HG03095 (cell line): ENCODE measurements around the gene ZNF354B.
A peak's percentile ranks its signal among the peaks of the same experiment; 100 is the strongest.
"Not testable (repeated sequence)": the region's sequence is repeated elsewhere in the genome, so short reads cannot be mapped to it uniquely, and the experiment has no call there.

ENCODE experiments used
- ATAC-seq: cut with Tn5 transposase; IDR thresholded peaks from one replicate; pipeline ENCODE4 v1.9.1; 2021; ENCODE audit warnings: moderate library complexity; ENCODE audit not compliant: unreplicated experiment

The ZNF354B gene

GRCh38 chr5:178859625-178860521 is at the start of gene ZNF354B:
ZNF354B (plus strand) TSS chr5:178859953; CDS start chr5:178861048, 1,095 bp downstream.
- ATAC-seq: peak; percentile 99

- no peak for ATAC-seq
Measured at GRCh38 chr5:178817506-178817905, 42.2 kb upstream of the ZNF354B start.

GRCh38 chr5:178818094-178818493 is 41.7 kb upstream of the ZNF354B start:
- no peak for ATAC-seq

GRCh38 chr5:178820001-178820400 is 39.8 kb upstream of the ZNF354B start:
- ATAC-seq: no peak

GRCh38 chr5:178825444-178825843 is 34.3 kb upstream of the ZNF354B start:
- no peak for ATAC-seq

- no peak for ATAC-seq
Measured at GRCh38 chr5:178826216-178826615, 33.5 kb upstream of the ZNF354B start.

GRCh38 chr5:178827636-178828035 is 32.1 kb upstream of the ZNF354B start:
- ATAC-seq: no peak

GRCh38 chr5:178831049-178831448 is 28.7 kb upstream of the ZNF354B start:
- no peak for ATAC-seq

GRCh38 chr5:178832618-178833201 is 27.0 kb upstream of the ZNF354B start:
- ATAC-seq: no peak

- no peak for ATAC-seq
Measured at GRCh38 chr5:178836628-178837027, 23.1 kb upstream of the ZNF354B start.

GRCh38 chr5:178838695-178839318 is 20.9 kb upstream of the ZNF354B start:
- ATAC-seq: not testable (repeated sequence)

GRCh38 chr5:178839319-178839704 is 20.4 kb upstream of the ZNF354B start:
- no peak for ATAC-seq

GRCh38 chr5:178840399-178840798 is 19.4 kb upstream of the ZNF354B start:
- not testable (repeated sequence) for ATAC-seq

GRCh38 chr5:178849316-178849715 is 10.4 kb upstream of the ZNF354B start:
- no peak for ATAC-seq

GRCh38 chr5:178851951-178852350 is 7.8 kb upstream of the ZNF354B start:
- ATAC-seq: no peak

GRCh38 chr5:178854284-178854683 is 5.5 kb upstream of the ZNF354B start:
- no peak for ATAC-seq

GRCh38 chr5:178860615-178861014 is 862 bp downstream of the ZNF354B start:
- not testable (repeated sequence) for ATAC-seq

GRCh38 chr5:178861627-178862026 is 1.9 kb downstream of the ZNF354B start:
- ATAC-seq: no peak

GRCh38 chr5:178866946-178867345 is 7.2 kb downstream of the ZNF354B start:
- no peak for ATAC-seq

- ATAC-seq: no peak
Measured at GRCh38 chr5:178869577-178869976, 9.8 kb downstream of the ZNF354B start.

- no peak for ATAC-seq
Measured at GRCh38 chr5:178870411-178870810, 10.7 kb downstream of the ZNF354B start.

GRCh38 chr5:178872302-178872701 is 12.5 kb downstream of the ZNF354B start:
- no peak for ATAC-seq
